T1000 (cell line): ENCODE data around the gene PES1.
"Not testable (repeated sequence)": the region's sequence is repeated elsewhere in the genome, so short reads cannot be mapped to it uniquely, and the experiment has no call there.

Experiments
- DNase-seq: peaks from one replicate; lab custom pipeline; 2025; ENCODE audit warnings: mixed read lengths; lab: John Stamatoyannopoulos, UW

The PES1 gene

DNA sequence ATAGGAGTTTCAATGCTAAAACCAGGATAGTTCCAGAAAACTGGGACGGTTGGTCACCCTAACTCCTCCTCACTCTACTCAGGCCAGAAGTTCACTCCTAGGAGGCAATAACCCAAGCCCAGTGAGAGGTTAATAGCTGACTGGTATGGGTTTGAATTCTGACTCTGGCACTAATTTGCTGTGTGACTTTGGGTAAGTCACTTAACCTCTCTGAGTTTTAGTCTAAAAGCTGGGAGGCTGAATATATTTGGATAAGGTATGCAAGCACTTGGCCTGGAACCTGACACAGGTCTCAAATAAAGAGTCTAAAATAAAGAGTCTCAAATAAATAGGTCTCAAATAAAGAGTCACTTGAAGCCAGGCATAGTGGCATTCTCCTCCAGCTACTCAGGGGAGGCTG, 39.0 kb downstream of the PES1 start:
- DNase-seq, result no peak

DNA sequence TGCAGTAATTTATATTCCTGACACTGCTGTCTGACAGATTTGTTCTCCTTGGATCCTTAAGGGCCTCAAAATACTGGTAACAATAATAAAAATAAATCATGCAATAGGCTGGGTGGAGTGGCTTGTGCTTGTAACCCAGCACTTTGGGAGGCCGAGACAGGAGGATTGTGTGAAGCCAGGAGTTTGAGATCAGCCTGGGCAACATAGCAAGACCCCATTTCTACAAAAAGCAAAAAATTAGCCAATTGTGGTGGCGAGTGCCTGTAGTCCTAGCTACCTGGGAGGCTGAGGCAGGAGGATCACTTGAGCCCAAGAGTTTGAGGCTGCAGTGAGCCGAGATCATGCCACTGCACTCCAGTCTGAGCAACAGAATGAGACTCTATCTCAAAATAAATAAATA, 39.9 kb downstream of the PES1 start:
- not testable (repeated sequence) for DNase-seq

DNA sequence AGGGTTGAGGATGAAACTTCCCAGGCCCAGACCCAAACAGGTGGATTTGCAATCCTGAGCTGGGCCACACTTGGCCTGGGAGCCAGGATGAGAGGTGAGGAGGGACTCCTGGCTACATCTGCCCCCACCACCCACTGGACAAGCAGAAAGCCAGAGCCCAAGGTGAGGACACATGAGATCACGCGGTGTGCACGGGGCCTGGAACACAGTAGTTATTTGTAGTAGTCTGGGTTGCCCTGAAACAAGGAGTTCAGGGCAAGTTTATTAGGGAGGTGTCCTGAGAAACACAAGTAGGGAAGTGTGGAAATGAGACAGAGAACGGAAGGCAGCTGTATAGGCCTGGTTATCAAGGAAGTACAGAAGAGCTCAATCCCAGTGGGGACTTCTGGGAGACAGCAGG, 44.5 kb downstream of the PES1 start:
- no peak for DNase-seq

DNA sequence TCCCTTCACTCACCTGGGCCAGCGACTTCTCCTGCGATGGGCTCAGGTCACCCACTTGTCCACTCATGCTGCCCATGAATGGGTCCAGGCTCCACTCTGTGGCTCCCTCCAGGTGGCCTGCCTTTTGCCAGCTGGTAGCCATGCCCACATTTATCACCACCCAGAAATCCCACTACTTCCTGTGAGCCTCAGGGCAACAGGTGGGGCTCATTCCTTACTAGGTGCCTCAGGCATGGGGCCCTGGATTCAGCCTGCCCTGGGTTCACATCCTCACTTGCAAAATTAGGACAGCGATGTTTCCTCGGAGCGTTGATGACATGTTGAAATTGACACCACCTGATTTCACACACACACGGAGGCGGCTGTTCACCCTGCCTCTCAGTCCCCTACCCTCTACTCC, 45.1 kb downstream of the PES1 start, which contains the start of gene SEC14L6:
Gene SEC14L6 (minus strand): TSS at position 126 of the 400 bp plus-strand sequence. CDS start 59 bp downstream, at position 67.
- DNase-seq, result no peak

DNA sequence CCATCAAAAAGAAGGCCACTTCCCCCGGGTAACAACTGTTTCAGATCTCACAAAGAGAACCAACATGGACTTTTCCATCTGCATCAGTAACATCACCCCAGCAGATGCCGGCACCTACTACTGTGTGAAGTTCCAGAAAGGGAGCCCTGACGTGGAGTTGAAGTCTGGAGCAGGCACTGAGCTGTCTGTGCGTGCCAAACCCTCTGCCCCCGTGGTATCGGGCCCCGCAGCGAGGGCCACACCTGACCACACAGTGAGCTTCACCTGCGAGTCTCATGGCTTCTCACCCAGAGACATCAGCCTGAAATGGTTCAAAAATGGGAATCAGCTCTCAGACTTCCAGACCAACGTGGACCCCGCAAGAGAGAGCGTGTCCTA, 48.9 kb downstream of the PES1 start:
- DNase-seq, result no peak

DNA sequence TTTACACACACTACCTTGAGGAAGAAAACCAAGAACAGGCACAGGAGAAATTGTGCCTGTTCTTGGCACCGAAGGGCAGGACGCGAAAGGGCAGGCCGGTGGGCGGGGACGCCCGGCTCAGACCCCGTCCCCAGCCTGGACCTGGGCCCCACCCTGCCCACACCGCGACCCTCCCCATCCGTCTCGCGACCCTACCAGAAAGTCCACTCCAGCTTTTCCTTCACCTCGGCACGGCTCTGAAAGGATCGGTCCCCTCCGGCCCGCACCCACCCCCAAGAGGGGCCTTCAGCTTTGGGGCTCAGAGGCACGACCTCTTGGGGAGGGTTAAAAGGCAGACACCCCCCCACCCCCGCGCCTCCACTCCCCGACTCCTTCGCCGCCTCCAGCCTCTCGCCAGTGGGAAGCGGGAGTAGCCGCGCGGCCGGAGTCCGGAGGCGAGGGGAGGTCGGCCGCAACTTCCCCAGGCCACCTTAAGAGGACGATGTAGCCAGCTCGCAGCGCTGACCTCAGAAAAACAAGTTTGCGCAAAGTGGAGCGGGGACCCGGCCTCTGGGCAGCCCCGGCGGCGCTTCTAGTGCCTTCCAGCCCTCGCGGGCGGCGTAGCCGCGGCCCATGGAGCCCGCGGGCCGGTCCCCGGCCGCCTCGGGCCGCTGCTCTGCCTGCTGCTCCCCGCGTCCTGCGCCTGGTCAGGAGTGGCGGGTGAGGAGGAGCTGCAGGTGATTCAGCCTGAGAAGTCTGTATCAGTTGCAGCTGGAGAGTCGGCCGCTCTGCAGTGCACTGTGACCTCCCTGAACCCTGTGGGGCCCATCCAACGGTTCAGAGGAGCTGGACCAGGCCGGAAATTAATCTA, 49.5 kb downstream of the PES1 start:
- DNase-seq, result no peak

DNA sequence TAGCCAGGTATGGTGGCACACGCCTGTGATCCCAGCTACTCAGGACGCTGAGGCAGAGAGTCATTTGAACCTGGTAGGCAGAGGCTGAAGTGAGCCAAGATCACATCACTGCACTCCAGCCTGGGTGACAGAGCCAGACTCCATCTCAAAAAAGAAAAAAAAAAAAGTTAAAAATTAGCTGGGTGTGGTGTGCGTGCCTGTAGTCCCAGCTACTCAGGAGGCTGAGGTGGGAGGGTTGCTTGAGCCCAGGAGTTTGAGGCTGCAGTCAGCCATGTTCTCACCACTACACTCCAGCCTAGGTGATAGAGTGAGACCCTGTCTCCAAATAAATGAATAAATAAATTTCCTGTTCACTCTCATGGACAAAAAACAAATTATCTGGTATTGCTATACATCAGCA, 50.2 kb downstream of the PES1 start:
- not testable (repeated sequence) for DNase-seq

DNA sequence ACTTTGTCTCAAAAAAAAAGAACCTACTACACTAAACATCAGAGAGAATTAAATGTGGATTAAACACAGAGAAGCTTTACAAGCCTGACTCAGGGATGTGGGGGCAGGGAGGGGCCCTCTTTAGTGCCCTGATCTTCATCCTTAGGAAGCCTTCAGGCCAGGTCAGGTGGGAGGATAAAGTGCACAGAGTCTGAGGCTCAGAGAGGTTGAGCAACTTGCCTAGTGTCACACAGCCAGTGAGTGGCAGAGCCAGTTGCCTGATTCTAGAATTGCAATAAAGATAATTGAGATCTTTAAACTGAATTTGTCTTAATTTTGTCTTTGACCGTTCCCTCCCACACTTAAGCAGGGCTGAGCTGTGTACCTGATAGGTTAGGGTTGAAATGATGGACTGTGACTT, 52.3 kb downstream of the PES1 start:
- DNase-seq, result no peak

DNA sequence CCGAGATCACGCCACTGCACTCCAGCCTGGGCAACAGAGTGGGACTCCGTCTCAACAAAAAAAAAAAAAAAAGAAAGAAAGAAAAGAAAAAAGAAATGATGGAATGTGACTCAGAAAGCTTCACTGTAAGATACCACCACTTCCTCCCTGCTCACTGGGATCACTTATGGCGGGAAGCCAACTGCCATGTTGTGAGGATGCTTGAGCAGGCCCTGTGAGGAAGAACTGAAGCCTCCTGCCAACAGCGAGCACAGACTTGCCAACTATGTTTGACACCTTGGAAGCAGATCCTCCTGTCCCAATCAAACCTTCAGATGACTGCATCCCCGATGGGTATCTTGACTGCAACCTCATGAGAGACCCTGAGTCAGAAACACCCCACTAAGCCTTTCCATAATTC, 53.4 kb downstream of the PES1 start:
- no peak for DNase-seq

DNA sequence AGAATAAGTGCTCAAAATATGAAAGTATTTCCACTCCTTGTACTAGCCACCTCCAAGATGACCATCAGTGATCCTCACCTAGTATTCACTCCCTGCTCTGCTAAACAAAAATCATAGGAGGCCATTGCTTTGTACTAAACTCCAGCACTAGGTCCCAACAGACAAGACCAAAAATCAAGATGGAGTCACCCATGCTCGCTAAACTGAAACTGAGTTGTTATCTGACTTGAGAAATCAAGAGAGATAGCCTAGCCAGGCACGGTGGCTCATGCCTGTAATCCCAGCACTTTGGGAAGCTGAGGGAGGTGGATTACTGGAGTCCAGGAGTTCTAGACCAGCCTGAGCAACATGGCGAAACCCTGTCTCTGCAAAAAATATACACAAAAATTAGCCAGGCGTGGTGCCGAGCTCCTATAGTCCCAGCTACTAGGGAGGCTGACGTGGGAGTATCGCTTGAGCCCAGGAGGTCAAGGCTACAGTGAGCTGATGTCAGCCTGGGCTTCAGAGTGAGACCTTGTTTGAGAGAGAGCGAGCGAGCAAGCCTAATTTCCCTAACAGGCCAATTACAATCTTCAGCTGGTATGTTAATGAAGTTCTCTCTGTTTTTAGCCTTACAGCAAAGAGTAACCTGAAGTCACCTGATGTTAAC, 54.5 kb downstream of the PES1 start:
- DNase-seq, result no peak

DNA sequence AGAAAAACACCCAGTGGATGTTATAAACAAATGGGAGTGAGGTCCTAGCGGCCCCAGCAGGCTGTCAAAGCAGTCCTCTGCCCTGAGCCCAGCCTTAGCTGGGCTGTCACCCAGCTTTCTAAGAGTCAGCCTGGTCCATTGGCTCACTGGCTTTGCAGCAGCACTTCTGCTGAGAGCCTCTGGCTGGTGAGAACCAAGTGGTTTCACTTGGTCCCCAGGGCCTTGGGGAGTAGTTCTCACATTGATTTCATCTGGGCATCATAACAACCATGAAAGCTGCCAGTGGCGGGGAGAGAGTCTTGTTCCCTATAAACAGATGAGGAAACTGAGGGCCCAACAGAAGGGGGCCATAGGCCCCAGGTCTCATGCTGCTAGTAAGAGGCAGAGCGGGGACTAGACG, 56.5 kb downstream of the PES1 start:
- DNase-seq, result no peak

DNA sequence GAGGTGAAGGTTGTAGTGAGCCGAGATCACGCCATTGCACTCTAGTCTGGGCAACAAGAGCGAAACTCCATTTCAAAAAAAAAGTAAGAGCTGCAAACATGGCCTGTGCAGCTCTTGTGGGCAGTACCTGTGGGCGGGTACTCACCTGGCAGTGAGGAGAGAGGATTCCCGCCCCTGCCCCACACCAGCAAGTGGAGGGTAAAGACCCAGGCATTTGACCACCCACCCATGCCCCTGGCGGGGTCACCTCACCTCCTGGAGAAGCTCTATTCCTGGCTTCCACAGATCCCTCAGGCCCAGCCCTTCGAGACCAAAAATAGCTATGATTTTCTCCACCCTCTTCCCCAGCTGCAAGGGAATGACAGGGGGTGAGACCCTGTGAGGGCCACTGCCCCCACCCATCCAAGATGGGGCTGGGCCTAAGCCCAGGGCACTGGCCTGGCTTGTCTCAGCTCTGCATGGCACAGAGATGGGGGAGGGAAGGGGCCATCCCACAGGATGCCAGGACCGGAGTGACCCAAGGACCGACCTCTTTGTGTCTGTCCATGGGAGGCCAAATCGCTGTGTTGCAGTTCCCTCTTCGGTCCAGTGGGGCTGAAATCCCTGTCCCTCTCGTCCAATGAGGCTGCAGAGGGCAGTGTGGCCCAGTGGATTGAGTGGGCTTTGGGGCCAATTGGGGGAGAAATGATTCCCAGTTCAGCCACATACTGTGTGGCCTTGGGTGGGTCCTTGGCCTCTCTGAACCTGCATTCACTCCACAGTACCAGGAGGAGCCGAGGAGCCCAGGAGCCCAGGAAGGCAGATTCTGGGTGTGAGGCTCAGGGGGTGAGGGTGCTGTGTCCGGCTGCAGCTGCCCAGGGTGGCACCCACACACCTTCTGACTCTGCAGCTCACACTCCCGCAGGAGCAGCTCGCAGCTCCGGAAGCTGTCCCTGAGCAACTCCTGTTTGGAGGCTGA, 59.8 kb downstream of the PES1 start:
- no peak for DNase-seq

DNA sequence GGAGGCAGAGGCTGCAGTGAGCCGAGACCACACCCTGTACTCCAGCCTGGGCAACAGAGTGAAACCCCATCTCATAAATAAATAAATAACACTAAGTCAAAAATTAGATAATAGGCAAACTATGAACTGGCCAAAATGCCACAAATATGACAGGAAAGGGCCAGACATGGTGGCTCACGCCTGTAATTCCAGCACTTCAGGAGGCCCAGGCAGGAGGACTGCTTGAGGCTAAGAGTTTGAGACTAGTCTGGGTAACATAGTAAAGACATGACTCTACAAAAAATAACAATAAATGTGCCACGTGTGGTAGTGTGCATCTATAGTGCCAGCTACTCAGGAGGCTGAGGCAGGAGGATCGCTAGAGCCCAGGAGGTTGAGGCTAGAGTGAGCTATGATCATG, 65.1 kb downstream of the PES1 start:
- no peak for DNase-seq
